Naive thymus-derived CD4-positive, alpha-beta T cell (primary cell): Measurements from ENCODE around the gene MPP4. TPM values are rescaled to one million over a fixed set of nuclear protein-coding genes. Genes with fewer than 3 reads are reported as not detected.
A peak's percentile ranks its signal among the peaks of the same experiment; 100 is the strongest.

Experiments
- ATAC-seq: fragments of 150-1000 bp; cut with Tn5 transposase; 2 replicates; pipeline ENCODE4 v1.10.0; 2021; ENCODE audit warnings: mild to moderate bottlenecking, moderate library complexity
- CTCF ChIA-PET: fragments of 350-600 bp; sonication (Branson Sonifier 250); formaldehyde crosslinking; loops from one replicate; lab custom pipeline; 2021; ENCODE audit warnings: antibody characterized with exemption; lab: Charles Lee
- POLR2A ChIA-PET: fragments of 350-600 bp; sonication (Branson Sonifier 250); formaldehyde crosslinking; loops from one replicate; lab custom pipeline; 2021; ENCODE audit warnings: antibody characterized with exemption, inconsistent platforms; lab: Charles Lee
- DNase-seq, 9 donors: peaks; one replicate each; pipeline versions ENCODE4 v3.0.0 to v3.0.0-alpha.2; 2020 to 2022; ENCODE audit warnings: mixed read lengths in 1 of 9
- H3K27ac ChIP-seq: one replicate; pipeline ENCODE4 v1.7.0; 2013; ENCODE audit warnings: mild to moderate bottlenecking, low read depth, low read length, moderate library complexity
- H3K27me3 ChIP-seq, 2 donors: one replicate each; pipeline ENCODE4 v1.7.0; 2013; ENCODE audit warnings: low read length in 2 of 2, mild to moderate bottlenecking in 2 of 2, moderate library complexity in 2 of 2; ENCODE audit not compliant: control insufficient read depth in 2 of 2, insufficient read depth in 2 of 2
- H3K36me3 ChIP-seq, 3 experiments: 1 replicate in 2 of 3; 2 replicates in 1 of 3; pipeline ENCODE4 v1.7.0; 2013; ENCODE audit warnings: low read length in 3 of 3, mild to moderate bottlenecking in 3 of 3, moderate library complexity in 1 of 3; ENCODE audit not compliant: insufficient read depth in 3 of 3, control insufficient read depth in 2 of 3
- H3K4me1 ChIP-seq, 2 donors: one replicate each; pipeline ENCODE4 v1.7.0; 2013; ENCODE audit warnings: low read length in 2 of 2, mild to moderate bottlenecking in 2 of 2, moderate library complexity in 1 of 2; ENCODE audit not compliant: control insufficient read depth in 2 of 2, insufficient read depth in 2 of 2
- H3K4me3 ChIP-seq: 2 replicates; pipeline ENCODE4 v1.7.0; 2013; ENCODE audit warnings: mild to moderate bottlenecking, low read length
- H3K9me3 ChIP-seq, 3 experiments: 1 replicate in 2 of 3; 2 replicates in 1 of 3; pipeline ENCODE4 v1.7.0; 2013; ENCODE audit warnings: low read length in 3 of 3; ENCODE audit not compliant: control insufficient read depth in 2 of 3
- H3K27ac Mint-ChIP-seq, 9 donors: one replicate each; pipeline ENCODE4 v1.8.0; 2020 to 2022; ENCODE audit warnings: mixed read lengths in 9 of 9, mild to moderate bottlenecking in 8 of 9, moderate library complexity in 5 of 9, inconsistent platforms in 2 of 9
- H3K27me3 Mint-ChIP-seq, 5 donors: one replicate each; pipeline ENCODE4 v1.8.0; 2021 to 2022; ENCODE audit warnings: mixed read lengths in 5 of 5, mild to moderate bottlenecking in 1 of 5
- H3K36me3 Mint-ChIP-seq, 5 donors: one replicate each; pipeline ENCODE4 v1.8.0; 2020 to 2022; ENCODE audit warnings: mixed read lengths in 5 of 5, mild to moderate bottlenecking in 3 of 5, inconsistent platforms in 1 of 5
- H3K4me1 Mint-ChIP-seq, 7 donors: one replicate each; pipeline ENCODE4 v1.8.0; 2020 to 2022; ENCODE audit warnings: mixed read lengths in 7 of 7, mild to moderate bottlenecking in 3 of 7, inconsistent platforms in 1 of 7
- H3K4me3 Mint-ChIP-seq, 10 donors: one replicate each; pipeline ENCODE4 v1.8.0; 2020 to 2022; ENCODE audit warnings: mild to moderate bottlenecking in 10 of 10, mixed read lengths in 10 of 10, moderate library complexity in 6 of 10, inconsistent platforms in 2 of 10
- H3K9me3 Mint-ChIP-seq, 11 donors: one replicate each; pipeline ENCODE4 v1.8.0; 2020 to 2022; ENCODE audit warnings: mixed read lengths in 11 of 11, mild to moderate bottlenecking in 4 of 11, inconsistent platforms in 1 of 11, moderate library complexity in 1 of 11
- intact Hi-C, 2 donors: fragments of 100-400 bp; cut with micrococcal nuclease; formaldehyde crosslinking; loops; one replicate each; pipeline ENCODE4 v1.15.1; 2023
- polyA plus RNA-seq, 2 donors: library from polyadenylated mRNA; unstranded; fragments of 300-500 nt; fragmentation: Illumina TruSeq; gene quantifications; one replicate each; pipeline ENCODE4 v1.2.3, GENCODE V29; 2021
- total RNA-seq, 6 experiments: library from RNA in 5 of 6; stranded (reverse) in 5 of 6; gene quantifications; 1 replicate in 5 of 6; 2 replicates in 1 of 6; pipeline ENCODE4 v1.2.3 and lab custom pipeline; 2021 to 2026

The MPP4 gene
- total and polyA plus RNA-seq, 7 experiments from 2014 or later = 0.12 to 0.47 TPM; not detected in 5

- Histone ChIP-seq H3K9me3 (no peaks in the 10 kb centered on the region), H3K27ac (no peak overlapping the region), H3K36me3 (peaks cover 0 to 21% (median 0%) of the 10 kb centered on the region in 3 experiments), H3K4me1 (no peaks in the 10 kb centered on the region), H3K4me3 (no peak overlapping the region), H3K27me3 (no peaks in the 10 kb centered on the region)
- CTCF ChIA-PET = no interaction called here
- DNase-seq (no peak), ATAC-seq (no peak)
- Mint-ChIP-seq H3K4me3 (no peak overlapping the region), H3K27ac (no peak overlapping the region), H3K36me3 (peaks cover 17 to 67% (median 54%) of the 10 kb centered on the region in 5 donors), H3K9me3 (peaks cover 0 to 9% (median 5%) of the 10 kb centered on the region in 11 donors), H3K27me3 (no peaks in the 10 kb centered on the region), H3K4me1 (no peaks in the 10 kb centered on the region)
- intact Hi-C loops = no loop called here
- POLR2A ChIA-PET = no interaction called here
These were observed 17.0 kb upstream of the MPP4 start for GRCh38 chr2:201715459-201715858.

DNA sequence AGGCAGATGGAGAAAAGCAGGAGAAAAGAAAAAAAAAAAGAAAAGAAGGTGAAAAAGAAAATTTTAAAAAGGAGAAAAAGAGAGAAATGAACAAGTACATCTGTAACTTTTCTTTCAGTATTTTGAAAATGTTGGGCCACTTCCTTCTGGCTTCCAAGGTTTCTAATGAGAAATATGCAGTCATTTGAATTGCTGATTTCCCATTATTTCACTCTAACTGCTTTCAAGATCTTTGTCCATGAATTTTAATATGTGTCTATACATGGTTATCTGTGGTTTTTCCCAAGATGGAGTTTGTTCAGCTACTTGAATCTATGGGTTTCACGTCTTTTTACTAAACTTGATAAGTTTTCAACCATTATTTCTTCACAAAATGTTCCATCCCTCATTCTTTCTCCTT is 14.3 kb upstream of the MPP4 start:
- ATAC-seq (no peak), DNase-seq (no peak)
- ChIA-PET CTCF (interaction anchor here (0.6 kb wide), 1 partner anchor 69 kb away, joined by 3 read pairs; the partner anchor contains the start of gene TMEM237), POLR2A (no interaction called here)
- Mint-ChIP-seq H3K4me3 (no peak overlapping the region), H3K9me3 (no peaks in the 10 kb centered on the region), H3K36me3 (peaks cover 17 to 64% (median 51%) of the 10 kb centered on the region in 5 donors), H3K27ac (peak overlapping the region in 1 of 9 donors; percentile 83), H3K4me1 (peaks cover 0 to 4% (median 0%) of the 10 kb centered on the region in 7 donors), H3K27me3 (no peaks in the 10 kb centered on the region)
- H3K27me3 ChIP-seq = no peaks in the 10 kb centered on the region
- no peak overlapping the region for H3K27ac ChIP-seq
- no peaks in the 10 kb centered on the region for H3K4me1 ChIP-seq
- H3K9me3 ChIP-seq = no peaks in the 10 kb centered on the region
- H3K36me3 ChIP-seq = peaks cover 0 to 21% (median 0%) of the 10 kb centered on the region in 3 experiments
- intact Hi-C loops = no loop called here
- H3K4me3 ChIP-seq = no peak overlapping the region

DNA sequence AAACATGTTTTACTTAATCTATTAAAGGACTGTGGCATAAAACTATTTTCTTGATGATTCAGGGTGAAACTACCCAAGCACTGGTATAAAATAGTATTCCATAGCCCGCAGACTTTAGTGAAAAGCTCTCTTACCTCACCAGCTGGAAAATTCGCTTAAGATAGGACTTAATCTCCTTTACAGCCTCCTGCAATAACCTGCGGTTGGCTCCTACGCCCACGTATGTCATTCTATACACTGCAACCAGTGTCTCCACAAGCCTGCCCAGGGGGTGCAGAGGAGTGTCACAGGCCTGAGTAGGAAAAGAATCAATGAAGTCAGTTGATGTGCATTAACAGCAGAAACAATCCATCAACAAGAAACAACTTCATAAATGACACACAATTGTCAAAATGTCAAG is 11.3 kb upstream of the MPP4 start:
- H3K4me1 ChIP-seq = no peaks in the 10 kb centered on the region
- Mint-ChIP-seq H3K36me3 (peaks cover 12 to 59% (median 44%) of the 10 kb centered on the region in 5 donors), H3K4me1 (peaks cover 0 to 15% (median 0%) of the 10 kb centered on the region in 7 donors), H3K9me3 (no peaks in the 10 kb centered on the region), H3K4me3 (no peak overlapping the region), H3K27me3 (no peaks in the 10 kb centered on the region), H3K27ac (no peak overlapping the region)
- no peaks in the 10 kb centered on the region for H3K27me3 ChIP-seq
- ChIA-PET POLR2A (no interaction called here), CTCF (no interaction called here)
- no peaks in the 10 kb centered on the region for H3K9me3 ChIP-seq
- peaks cover 0 to 16% (median 5%) of the 10 kb centered on the region in 3 experiments for H3K36me3 ChIP-seq
- no peak overlapping the region for H3K27ac ChIP-seq
- DNase-seq = no peak
- ATAC-seq = no peak
- intact Hi-C loops = no loop called here
- no peak overlapping the region for H3K4me3 ChIP-seq

- Mint-ChIP-seq H3K36me3 (peaks cover 5 to 59% (median 41%) of the 10 kb centered on the region in 5 donors), H3K27ac (no peak overlapping the region), H3K4me3 (no peak overlapping the region), H3K9me3 (no peaks in the 10 kb centered on the region), H3K4me1 (peaks cover 0 to 15% (median 0%) of the 10 kb centered on the region in 7 donors), H3K27me3 (no peaks in the 10 kb centered on the region)
- Histone ChIP-seq H3K9me3 (no peaks in the 10 kb centered on the region), H3K27me3 (no peaks in the 10 kb centered on the region), H3K4me1 (no peaks in the 10 kb centered on the region), H3K4me3 (no peak overlapping the region), H3K27ac (no peak overlapping the region), H3K36me3 (peaks cover 0 to 13% (median 6%) of the 10 kb centered on the region in 3 experiments)
- no peak for ATAC-seq
- ChIA-PET POLR2A (no interaction called here), CTCF (no interaction called here)
- intact Hi-C loops = no loop called here
- DNase-seq = no peak
These were observed 10.6 kb upstream of the MPP4 start for GRCh38 chr2:201709049-201709448.

- Histone ChIP-seq H3K9me3 (no peaks in the 10 kb centered on the region), H3K36me3 (peaks cover 0 to 14% (median 6%) of the 10 kb centered on the region in 3 experiments), H3K27me3 (no peaks in the 10 kb centered on the region), H3K4me1 (no peaks in the 10 kb centered on the region), H3K4me3 (no peak overlapping the region), H3K27ac (no peak overlapping the region)
- Mint-ChIP-seq H3K4me1 (peaks cover 0 to 15% (median 0%) of the 10 kb centered on the region in 7 donors), H3K27me3 (no peaks in the 10 kb centered on the region), H3K4me3 (no peak overlapping the region), H3K36me3 (peaks cover 0 to 59% (median 41%) of the 10 kb centered on the region in 5 donors), H3K9me3 (no peaks in the 10 kb centered on the region), H3K27ac (peak overlapping the region in 1 of 9 donors; percentile 86)
- DNase-seq (no peak), ATAC-seq (no peak)
- CTCF ChIA-PET = interaction anchor here (0.9 kb wide), 1 partner anchor 331 kb away, joined by 3 read pairs; no protein-coding TSS in a partner anchor
- intact Hi-C loops = no loop called here
- POLR2A ChIA-PET = no interaction called here
These were observed 9.3 kb upstream of the MPP4 start for GRCh38 chr2:201707753-201708152.

DNA sequence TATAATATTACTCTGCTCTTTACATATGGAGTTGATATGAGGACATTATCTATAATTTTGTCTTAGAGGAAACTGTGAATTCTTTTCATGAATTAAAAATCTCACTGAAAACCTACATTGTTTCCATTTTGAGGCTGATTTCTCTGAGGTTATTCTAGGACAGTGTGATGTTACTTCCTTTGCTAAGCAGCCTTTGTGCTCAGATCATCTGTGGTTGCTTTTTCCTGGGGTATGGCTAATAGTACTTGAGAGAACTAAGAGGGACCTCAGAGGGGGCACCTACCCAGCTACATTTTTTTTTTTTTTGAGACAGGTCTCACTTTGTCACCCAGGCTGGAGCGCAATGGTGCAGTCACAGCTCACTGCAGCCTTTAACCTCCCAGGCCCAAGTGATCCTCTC is 8.7 kb upstream of the MPP4 start:
- no peaks in the 10 kb centered on the region for H3K9me3 Mint-ChIP-seq
- Histone ChIP-seq H3K27ac (no peak overlapping the region), H3K9me3 (no peaks in the 10 kb centered on the region), H3K27me3 (no peaks in the 10 kb centered on the region), H3K4me1 (no peaks in the 10 kb centered on the region), H3K4me3 (no peak overlapping the region), H3K36me3 (peaks cover 0 to 14% (median 6%) of the 10 kb centered on the region in 3 experiments)
- no peak overlapping the region for H3K27ac Mint-ChIP-seq
- peaks cover 0 to 15% (median 0%) of the 10 kb centered on the region in 7 donors for H3K4me1 Mint-ChIP-seq
- DNase-seq (no peak), ATAC-seq (no peak)
- ChIA-PET CTCF (no interaction called here), POLR2A (no interaction called here)
- no peaks in the 10 kb centered on the region for H3K27me3 Mint-ChIP-seq
- peaks cover 0 to 54% (median 36%) of the 10 kb centered on the region in 5 donors for H3K36me3 Mint-ChIP-seq
- intact Hi-C loops = no loop called here
- no peak overlapping the region for H3K4me3 Mint-ChIP-seq

- ChIA-PET CTCF (no interaction called here), POLR2A (no interaction called here)
- ATAC-seq (no peak), DNase-seq (no peak)
- peaks cover 0 to 61% (median 26%) of the 10 kb centered on the region in 5 donors for H3K36me3 Mint-ChIP-seq
- no peaks in the 10 kb centered on the region for H3K27me3 Mint-ChIP-seq
- H3K4me3 Mint-ChIP-seq = no peak overlapping the region
- no peaks in the 10 kb centered on the region for H3K9me3 Mint-ChIP-seq
- H3K36me3 ChIP-seq = peaks cover 0 to 18% (median 6%) of the 10 kb centered on the region in 3 experiments
- H3K27ac Mint-ChIP-seq = no peak overlapping the region
- intact Hi-C loops = no loop called here
- no peaks in the 10 kb centered on the region for H3K4me1 ChIP-seq
- no peak overlapping the region for H3K4me3 ChIP-seq
- H3K27me3 ChIP-seq = no peaks in the 10 kb centered on the region
- no peak overlapping the region for H3K27ac ChIP-seq
- no peaks in the 10 kb centered on the region for H3K9me3 ChIP-seq
- H3K4me1 Mint-ChIP-seq = peaks cover 0 to 15% (median 0%) of the 10 kb centered on the region in 7 donors
These were observed 6.1 kb upstream of the MPP4 start for GRCh38 chr2:201704536-201704935.
